OCI-LY3 (cell line): ENCODE data around the gene NCAPG.

Source experiments
- H2AFZ ChIP-seq: fragments of 200-600, 300-600 bp; shearing (Covaris generic); 2 replicates; pipeline ENCODE4 v1.6.0; 2014; ENCODE audit warnings: antibody characterized with exemption, low read depth, low read length
- H3K27ac ChIP-seq: fragments of 200-600, 300-600 bp; sonication (generic); 2 replicates; pipeline ENCODE4 v1.5.1; 2014; ENCODE audit warnings: mild to moderate bottlenecking, low read length, moderate library complexity, mixed read lengths
- H3K27me3 ChIP-seq: fragments of 200-600, 300-600 bp; sonication (generic); 2 replicates; pipeline ENCODE4 v1.6.1; 2014; ENCODE audit warnings: low read depth, low read length, mixed read lengths
- H3K36me3 ChIP-seq: fragments of 200-600, 300-600 bp; sonication (generic); replicated peaks from 2 replicates; pipeline ENCODE3; 2014; ENCODE audit warnings: low read depth, low read length, mixed read lengths
- H3K4me1 ChIP-seq: fragments of 300-600, 200-600 bp; sonication (generic); 2 replicates; pipeline ENCODE4 v1.6.1; 2014; ENCODE audit warnings: low read length, mixed read lengths
- H3K4me2 ChIP-seq: fragments of 200-600, 300-600 bp; sonication (generic); 2 replicates; pipeline ENCODE4 v1.6.1; 2014; ENCODE audit warnings: low read length, mixed read lengths
- H3K4me3 ChIP-seq: fragments of 300-600, 200-600 bp; sonication (generic); 2 replicates; pipeline ENCODE4 v1.5.1; 2014; ENCODE audit warnings: antibody characterized with exemption, mild to moderate bottlenecking, low read length, moderate library complexity
- H3K79me2 ChIP-seq: fragments of 300-600, 200-600 bp; shearing (Covaris generic); 2 replicates; pipeline ENCODE4 v1.6.1; 2014; ENCODE audit warnings: mild to moderate bottlenecking, low read length, mixed read lengths
- H3K9ac ChIP-seq: fragments of 300-600, 200-600 bp; shearing (Covaris generic); 2 replicates; pipeline ENCODE4 v1.6.0; 2014; ENCODE audit warnings: mild to moderate bottlenecking, low read length, moderate library complexity
- H3K9me3 ChIP-seq: fragments of 200-600, 300-600 bp; shearing (Covaris generic); 2 replicates; pipeline ENCODE4 v1.6.1; 2014; ENCODE audit warnings: low read length, mixed read lengths; ENCODE audit not compliant: insufficient read depth
- H4K20me1 ChIP-seq: fragments of 200-600, 300-600 bp; sonication (generic); 2 replicates; pipeline ENCODE4 v1.6.1; 2016; ENCODE audit warnings: low read length, mixed read lengths; ENCODE audit not compliant: insufficient read depth
- EZH2phosphoT487 ChIP-seq: fragments of 200-600 bp; shearing (Covaris generic); IDR thresholded peaks from 2 replicates; pipeline ENCODE4 v1.6.1; 2018; ENCODE audit warnings: antibody characterized with exemption, mixed run types, low read depth
- TF ChIP-seq, protein P1 (sequence below): fragments of 200-600, 300-600 bp; sonication (generic); IDR thresholded peaks from 2 replicates; pipeline ENCODE4 v1.5.1; 2014; ENCODE audit warnings: antibody characterized with exemption, low read length, low read depth

Gene NCAPG

DNA sequence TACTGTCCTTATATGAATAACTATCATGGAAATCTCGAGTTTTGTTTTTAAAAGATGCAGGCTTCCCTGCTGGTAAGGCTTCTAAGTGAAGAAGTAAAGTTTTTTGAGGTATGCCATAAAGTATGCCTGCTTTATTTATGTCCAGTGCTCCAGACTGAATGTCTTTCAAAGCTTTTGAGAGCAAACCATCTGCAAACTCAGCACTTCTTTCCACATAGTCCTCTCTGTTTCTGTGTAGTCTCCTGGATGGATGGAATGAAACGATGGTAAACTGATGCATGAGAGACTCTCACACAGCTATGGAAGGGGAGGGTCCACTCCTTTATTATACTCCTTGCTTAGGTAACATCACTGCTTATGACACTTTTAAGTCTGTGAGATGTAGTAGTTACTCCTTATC, 73.7 kb downstream of the NCAPG start:
- TF ChIP-seq EZH2phosphoT487 = no peak
- TF ChIP-seq, protein P1, sequence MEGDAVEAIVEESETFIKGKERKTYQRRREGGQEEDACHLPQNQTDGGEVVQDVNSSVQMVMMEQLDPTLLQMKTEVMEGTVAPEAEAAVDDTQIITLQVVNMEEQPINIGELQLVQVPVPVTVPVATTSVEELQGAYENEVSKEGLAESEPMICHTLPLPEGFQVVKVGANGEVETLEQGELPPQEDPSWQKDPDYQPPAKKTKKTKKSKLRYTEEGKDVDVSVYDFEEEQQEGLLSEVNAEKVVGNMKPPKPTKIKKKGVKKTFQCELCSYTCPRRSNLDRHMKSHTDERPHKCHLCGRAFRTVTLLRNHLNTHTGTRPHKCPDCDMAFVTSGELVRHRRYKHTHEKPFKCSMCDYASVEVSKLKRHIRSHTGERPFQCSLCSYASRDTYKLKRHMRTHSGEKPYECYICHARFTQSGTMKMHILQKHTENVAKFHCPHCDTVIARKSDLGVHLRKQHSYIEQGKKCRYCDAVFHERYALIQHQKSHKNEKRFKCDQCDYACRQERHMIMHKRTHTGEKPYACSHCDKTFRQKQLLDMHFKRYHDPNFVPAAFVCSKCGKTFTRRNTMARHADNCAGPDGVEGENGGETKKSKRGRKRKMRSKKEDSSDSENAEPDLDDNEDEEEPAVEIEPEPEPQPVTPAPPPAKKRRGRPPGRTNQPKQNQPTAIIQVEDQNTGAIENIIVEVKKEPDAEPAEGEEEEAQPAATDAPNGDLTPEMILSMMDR = no peak
- Histone ChIP-seq H3K27me3 (no peaks in the 10 kb centered on the region), H3K9ac (no peak overlapping the region), H3K79me2 (no peaks in the 10 kb centered on the region), H3K4me2 (no peak overlapping the region), H3K4me1 (peaks cover 8% of the 10 kb centered on the region), H3K9me3 (no peaks in the 10 kb centered on the region), H3K4me3 (no peak overlapping the region), H3K36me3 (peaks cover 4% of the 10 kb centered on the region), H2AFZ (no peak overlapping the region), H4K20me1 (no peaks in the 10 kb centered on the region), H3K27ac (no peak overlapping the region)

- no peaks in the 10 kb centered on the region for H3K9me3 ChIP-seq
- no peaks in the 10 kb centered on the region for H3K4me1 ChIP-seq
- no peak overlapping the region for H3K27ac ChIP-seq
- no peaks in the 10 kb centered on the region for H4K20me1 ChIP-seq
- H3K79me2 ChIP-seq = no peaks in the 10 kb centered on the region
- no peaks in the 10 kb centered on the region for H3K27me3 ChIP-seq
- H3K4me3 ChIP-seq = no peak overlapping the region
- no peaks in the 10 kb centered on the region for H3K36me3 ChIP-seq
- H2AFZ ChIP-seq = no peak overlapping the region
- H3K4me2 ChIP-seq = no peak overlapping the region
- TF ChIP-seq, protein P1 = no peak
- TF ChIP-seq EZH2phosphoT487 = no peak
- no peak overlapping the region for H3K9ac ChIP-seq
These were observed 78.9 kb downstream of the NCAPG start for GRCh38 chr4:17889692-17890091.

DNA sequence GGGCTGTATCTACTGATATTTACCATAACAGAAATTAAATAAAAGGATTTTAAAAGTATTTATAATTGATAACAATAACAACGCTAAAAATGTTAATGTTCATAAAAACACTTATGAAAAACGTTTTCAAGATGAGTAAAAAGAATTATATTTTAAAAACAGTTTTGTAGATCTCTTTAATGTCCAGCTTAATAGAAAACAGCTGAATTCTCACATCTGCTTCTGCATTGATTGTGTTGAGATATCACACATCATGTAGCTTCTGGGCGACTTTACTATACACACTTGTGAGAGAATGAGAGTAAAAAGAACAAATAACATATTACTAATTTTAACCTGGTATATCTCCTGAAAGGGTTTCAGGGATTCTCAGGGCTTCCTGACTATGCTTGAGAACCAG, 83.6 kb downstream of the NCAPG start:
- TF ChIP-seq, protein P1 = no peak
- no peak for TF ChIP-seq EZH2phosphoT487
- no peaks in the 10 kb centered on the region for H4K20me1 ChIP-seq
- no peaks in the 10 kb centered on the region for H3K79me2 ChIP-seq
- no peak overlapping the region for H3K4me2 ChIP-seq
- no peaks in the 10 kb centered on the region for H3K4me1 ChIP-seq
- H3K9ac ChIP-seq = no peak overlapping the region
- no peaks in the 10 kb centered on the region for H3K27me3 ChIP-seq
- H2AFZ ChIP-seq = no peak overlapping the region
- H3K4me3 ChIP-seq = no peak overlapping the region
- no peak overlapping the region for H3K27ac ChIP-seq
- H3K9me3 ChIP-seq = no peaks in the 10 kb centered on the region
- peaks cover 4% of the 10 kb centered on the region for H3K36me3 ChIP-seq
